HG03432 (cell line): Measurements from ENCODE around the gene KIF22.
"Not testable (repeated sequence)": the region's sequence is repeated elsewhere in the genome, so short reads cannot be mapped to it uniquely, and the experiment has no call there.

Experiments used
- ATAC-seq: cut with Tn5 transposase; IDR thresholded peaks from one replicate; pipeline ENCODE4 v1.9.1; 2021; ENCODE audit warnings: mild to moderate bottlenecking, moderate library complexity; ENCODE audit not compliant: unreplicated experiment

The KIF22 gene

GRCh38 chr16:29812754-29813643 lies 22.4 kb downstream of the KIF22 start:
- no peak for ATAC-seq

GRCh38 chr16:29813644-29814562 lies 23.4 kb downstream of the KIF22 start:
- ATAC-seq: no peak

- ATAC-seq: no peak
These were observed 24.0 kb downstream of the KIF22 start for GRCh38 chr16:29814592-29814991.

- no peak for ATAC-seq
These were observed 24.6 kb downstream of the KIF22 start for GRCh38 chr16:29815032-29815721.

GRCh38 chr16:29815793-29816693 lies 25.5 kb downstream of the KIF22 start, which contains the start of gene PAGR1:
TSS of gene PAGR1 (plus strand) at chr16:29816152. CDS start at chr16:29816526, 374 bp downstream.
- peak; percentile 65 for ATAC-seq

- peak; percentile 18 for ATAC-seq
These were observed 26.3 kb downstream of the KIF22 start for GRCh38 chr16:29816694-29817441.

GRCh38 chr16:29818082-29818481 lies 27.5 kb downstream of the KIF22 start:
- ATAC-seq: no peak

GRCh38 chr16:29819506-29819905 lies 29.0 kb downstream of the KIF22 start:
- ATAC-seq: no peak

GRCh38 chr16:29820271-29820701 lies 29.7 kb downstream of the KIF22 start, which contains the start of gene MVP:
TSS of gene MVP (plus strand) at chr16:29820462. CDS start at chr16:29830550, 10,088 bp downstream.
- ATAC-seq: no peak

- peak; percentile 48 for ATAC-seq
These were observed 30.4 kb downstream of the KIF22 start for GRCh38 chr16:29820730-29821642.

- no peak for ATAC-seq
These were observed 31.1 kb downstream of the KIF22 start for GRCh38 chr16:29821643-29822115.

GRCh38 chr16:29824589-29825144 lies 34.1 kb downstream of the KIF22 start:
- no peak for ATAC-seq

- no peak for ATAC-seq
These were observed 34.8 kb downstream of the KIF22 start for GRCh38 chr16:29825145-29826044.

- ATAC-seq: no peak
These were observed 35.8 kb downstream of the KIF22 start for GRCh38 chr16:29826342-29826695.

GRCh38 chr16:29830774-29831173 lies 40.2 kb downstream of the KIF22 start:
- no peak for ATAC-seq

- ATAC-seq: no peak
These were observed 40.9 kb downstream of the KIF22 start for GRCh38 chr16:29831490-29831889.

- not testable (repeated sequence) for ATAC-seq
These were observed 42.7 kb downstream of the KIF22 start for GRCh38 chr16:29833219-29833618.
